Activated CD4-positive, alpha-beta T cell treated with anti-CD3 and anti-CD28 coated beads for 48 hours (primary cell): ENCODE data around the gene CAPRIN1.

ENCODE experiments used
- DNase-seq: peaks from one replicate; pipeline ENCODE4 v3.0.0-alpha.2; 2020

The CAPRIN1 gene

DNA sequence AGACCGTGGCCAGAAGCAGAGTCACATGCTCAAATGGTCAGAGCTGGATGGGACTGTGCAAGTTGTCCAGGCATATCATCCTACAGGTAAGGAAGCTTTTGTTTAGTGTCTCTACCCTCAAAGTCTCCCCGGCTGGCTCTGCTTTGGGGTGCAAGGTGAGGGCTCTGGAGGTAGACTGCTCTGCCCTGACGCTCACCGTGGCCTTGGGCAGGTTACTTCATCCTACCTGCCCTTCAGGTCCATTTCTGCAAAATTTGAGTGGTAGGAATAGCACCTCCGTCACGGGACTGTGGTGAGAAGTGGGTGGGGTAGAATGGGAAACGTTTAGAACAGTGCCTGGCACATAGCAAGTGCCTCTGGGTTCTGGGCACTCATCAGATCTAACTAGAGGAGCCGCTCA, 96.0 kb downstream of the CAPRIN1 start:
- DNase-seq = no peak

DNA sequence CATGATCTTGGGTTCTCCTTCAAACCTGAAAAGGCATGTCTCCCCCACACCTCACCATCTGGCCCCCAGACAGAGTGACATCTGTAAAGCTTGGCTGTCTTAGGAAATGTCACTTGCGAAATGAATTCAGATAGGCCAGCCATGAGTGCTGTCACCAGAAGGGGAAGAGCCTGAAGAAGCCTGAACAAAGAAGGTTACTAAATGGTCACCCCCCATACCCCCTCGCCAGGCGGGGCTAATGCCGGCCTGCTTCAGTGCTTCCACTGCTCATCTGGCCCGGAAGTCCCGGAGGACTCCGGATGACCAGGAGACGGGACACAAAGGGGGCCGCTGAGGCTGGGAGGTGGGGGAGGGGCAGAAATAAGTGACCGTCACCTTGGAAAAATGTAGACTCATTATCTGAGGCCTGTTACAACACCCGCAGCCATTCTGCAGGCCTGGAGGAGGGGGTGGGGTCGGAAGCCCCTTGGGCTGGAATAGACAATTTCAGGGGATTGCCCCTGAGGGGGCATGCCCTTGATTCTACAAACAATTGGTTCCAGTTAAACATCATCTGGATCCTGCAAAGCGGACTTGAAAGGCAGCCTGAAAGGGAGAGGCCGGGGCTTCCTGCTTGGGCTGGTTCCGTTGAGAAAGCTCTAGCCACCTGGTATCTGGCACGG, 97.1 kb downstream of the CAPRIN1 start:
- DNase-seq = no peak

DNA sequence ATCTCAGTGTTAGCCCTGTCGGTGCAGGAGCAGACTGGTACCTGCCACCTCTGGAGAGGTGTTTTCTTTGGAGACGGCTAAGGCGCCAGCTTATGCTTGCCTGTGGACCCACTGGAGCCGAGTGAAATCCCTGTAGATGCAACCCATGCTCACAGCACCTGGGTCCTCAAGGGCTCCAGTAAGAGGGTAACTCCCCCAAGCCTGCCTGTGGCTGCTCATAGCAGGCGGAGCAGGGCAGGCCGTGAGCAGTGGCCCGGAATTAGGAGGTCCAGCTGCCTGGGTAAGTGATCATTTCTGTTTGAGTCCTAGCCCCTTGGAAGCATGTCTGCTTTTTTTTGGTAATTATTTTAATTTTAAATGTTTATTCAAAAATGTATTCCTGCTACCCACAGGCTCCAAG, 97.7 kb downstream of the CAPRIN1 start:
- DNase-seq = no peak

DNA sequence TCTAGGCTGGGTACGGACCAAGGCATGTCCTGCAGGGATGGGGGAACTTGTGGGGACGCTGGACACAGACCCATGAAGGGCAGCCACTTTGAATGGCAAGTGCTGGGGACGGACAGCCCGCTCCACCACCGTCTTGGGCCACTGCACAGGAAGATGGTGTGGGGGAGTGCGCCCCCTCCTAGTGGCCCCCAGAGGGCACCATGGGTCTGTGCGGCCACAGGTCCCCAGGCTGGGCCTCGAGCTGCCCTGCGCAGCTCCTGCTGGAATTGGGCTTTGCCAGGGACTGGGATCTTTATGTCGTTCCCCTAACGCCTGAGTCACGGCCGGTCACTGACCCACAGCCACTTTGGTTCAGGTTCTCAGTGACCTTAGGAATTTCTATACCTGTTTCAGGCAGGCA, 98.3 kb downstream of the CAPRIN1 start:
- no peak for DNase-seq

DNA sequence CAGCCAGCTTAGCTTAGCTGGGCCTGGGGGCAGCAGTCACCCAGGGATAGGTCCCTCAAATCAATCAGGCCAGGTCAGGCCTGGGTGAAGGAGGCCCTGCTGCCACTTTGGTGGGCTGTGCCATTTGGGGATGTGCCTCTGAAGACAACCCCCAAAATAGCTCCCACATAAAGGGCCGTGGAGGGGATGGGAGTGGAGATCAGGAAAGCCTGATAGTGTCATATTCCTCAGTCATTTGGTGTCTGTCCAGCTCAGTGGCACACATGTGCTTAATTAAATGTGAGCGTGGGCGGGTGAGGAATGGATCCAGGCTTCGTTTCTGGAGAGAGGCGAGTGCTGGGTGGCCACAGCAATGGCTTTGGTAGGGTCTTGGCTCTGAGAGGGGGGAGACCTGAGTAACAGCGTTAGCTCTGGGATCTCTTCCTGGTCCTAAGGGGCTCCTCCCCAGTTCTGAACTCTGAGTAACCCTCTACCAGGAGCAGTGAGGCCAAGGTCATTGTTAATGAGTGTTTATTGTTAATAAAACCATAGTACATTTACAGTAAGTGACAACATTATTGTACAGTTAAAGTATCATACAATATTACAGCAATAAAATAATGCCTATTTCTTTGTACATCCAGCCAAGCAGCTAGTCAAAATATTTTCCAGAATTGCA, 99.1 kb downstream of the CAPRIN1 start:
- DNase-seq = no peak
